ENCODE results near the gene ELOA2. TPM values are rescaled to one million over a fixed set of nuclear protein-coding genes. Genes with fewer than 3 reads are reported as not detected.
"Not testable (repeated sequence)": the region's sequence is repeated elsewhere in the genome, so short reads cannot be mapped to it uniquely, and the experiment has no call there.

ELOA2 gene
- total and polyA plus RNA-seq, 3 experiments from 2014 or later, result not detected

DNA sequence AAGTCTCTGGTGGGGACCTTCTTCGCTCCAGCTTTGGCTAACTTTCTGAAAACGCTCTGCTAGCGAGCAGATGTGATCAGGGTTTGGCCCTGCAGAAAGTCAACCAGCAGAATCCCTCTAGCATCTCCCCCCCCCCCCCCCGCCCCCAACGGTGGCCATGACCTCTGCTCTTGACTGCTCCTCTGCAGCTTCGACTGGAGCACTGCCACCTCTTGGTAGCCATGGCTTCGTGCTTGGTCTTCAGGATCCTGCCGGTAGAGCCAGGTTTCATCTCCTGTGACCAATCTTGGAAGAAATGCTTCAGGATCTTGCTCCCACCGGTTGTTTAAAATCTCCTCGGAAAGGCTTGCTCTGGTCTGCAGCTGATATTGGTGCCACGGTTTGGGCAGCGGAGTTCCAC, 4.5 kb downstream of the ELOA2 start:
- H3K4me1 Mint-ChIP-seq; CTCF ChIA-PET; H3K27ac Mint-ChIP-seq; H3K4me1 ChIP-seq (ENCODE audit: insufficient read depth, low read length); H3K4me3 ChIP-seq (ENCODE audit: low read length); H3K36me3 Mint-ChIP-seq; H3K27me3 Mint-ChIP-seq; DNase-seq; H3K9me3 ChIP-seq (ENCODE audit: low read length); H3K27me3 ChIP-seq (ENCODE audit: insufficient read depth, low read length, poor library complexity, severe bottlenecking); H3K4me3 Mint-ChIP-seq; POLR2A ChIA-PET; H3K36me3 ChIP-seq (ENCODE audit: insufficient read depth, low read length); H3K27ac ChIP-seq (ENCODE audit: low read depth, low read length): not testable (repeated sequence)
- H3K9me3 Mint-ChIP-seq, result peaks cover 0 to 26% (median 8%) of the 10 kb centered on the region in 5 donors

DNA sequence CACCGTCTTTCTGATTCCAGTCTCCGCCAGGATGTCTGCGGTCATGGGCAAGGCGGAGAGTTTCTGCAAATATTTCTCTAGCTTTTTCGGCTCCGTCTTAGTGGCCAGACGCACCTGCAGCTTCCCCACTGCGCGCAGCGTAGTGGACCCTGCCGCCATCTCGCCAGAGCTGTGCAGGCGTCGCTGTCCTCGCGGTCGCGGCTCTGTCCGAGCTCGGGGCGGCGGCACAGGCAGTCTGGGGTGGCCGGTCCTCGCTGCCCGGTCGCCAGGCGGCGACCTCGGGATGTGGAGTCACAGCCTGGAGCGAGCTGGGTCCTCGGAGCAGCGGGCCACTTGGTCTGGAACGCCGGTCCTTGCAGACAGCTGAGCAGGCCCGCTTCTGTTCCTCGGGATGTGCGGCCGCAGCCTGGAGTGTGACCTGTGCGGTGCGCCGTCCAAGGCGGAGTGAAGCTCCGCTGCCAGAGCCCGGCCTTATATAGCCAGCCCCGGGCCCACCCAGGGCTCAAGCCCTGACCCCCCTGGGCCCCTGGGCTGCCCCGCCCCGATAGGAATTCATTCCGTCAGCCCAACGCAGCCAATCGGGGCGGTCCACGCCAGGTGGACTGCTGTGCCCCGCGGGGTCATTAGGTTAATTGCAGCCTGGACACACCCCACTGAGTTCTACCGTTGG, 5.6 kb downstream of the ELOA2 start:
- H3K4me3 ChIP-seq (ENCODE audit: low read length); H3K27ac Mint-ChIP-seq; POLR2A ChIA-PET; H3K4me1 Mint-ChIP-seq; DNase-seq; H3K36me3 ChIP-seq (ENCODE audit: insufficient read depth, low read length); H3K36me3 Mint-ChIP-seq; H3K27me3 Mint-ChIP-seq; H3K27me3 ChIP-seq (ENCODE audit: insufficient read depth, low read length, poor library complexity, severe bottlenecking); H3K9me3 ChIP-seq (ENCODE audit: low read length); H3K4me1 ChIP-seq (ENCODE audit: insufficient read depth, low read length); H3K4me3 Mint-ChIP-seq; CTCF ChIA-PET; H3K27ac ChIP-seq (ENCODE audit: low read depth, low read length): not testable (repeated sequence)
- peaks cover 0 to 23% (median 8%) of the 10 kb centered on the region in 5 donors for H3K9me3 Mint-ChIP-seq

DNA sequence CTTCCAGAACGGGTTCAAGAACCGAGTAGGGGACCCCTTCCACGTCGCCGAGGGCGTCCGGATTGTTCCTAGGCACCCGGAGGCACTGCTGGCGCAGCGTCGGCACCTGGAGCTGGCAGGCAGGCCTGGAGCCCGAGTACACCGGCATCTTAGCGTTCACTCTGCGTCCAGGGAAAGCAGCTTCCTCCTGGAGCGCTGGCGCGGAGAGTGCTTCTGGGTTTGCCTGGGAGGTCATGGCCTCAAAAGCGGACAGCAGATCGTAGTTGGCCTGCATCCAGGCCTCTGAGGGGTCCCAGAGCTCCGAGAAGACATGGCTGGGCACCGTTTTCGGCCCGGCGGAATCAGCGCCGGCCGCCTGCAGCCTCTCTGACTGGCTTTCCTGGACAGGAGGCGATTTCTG, 6.7 kb downstream of the ELOA2 start:
- H3K27ac Mint-ChIP-seq; H3K4me1 Mint-ChIP-seq; DNase-seq; H3K4me1 ChIP-seq (ENCODE audit: insufficient read depth, low read length); H3K27me3 ChIP-seq (ENCODE audit: insufficient read depth, low read length, poor library complexity, severe bottlenecking); H3K4me3 Mint-ChIP-seq; CTCF ChIA-PET; H3K4me3 ChIP-seq (ENCODE audit: low read length); H3K27ac ChIP-seq (ENCODE audit: low read depth, low read length); POLR2A ChIA-PET; H3K9me3 ChIP-seq (ENCODE audit: low read length); H3K36me3 ChIP-seq (ENCODE audit: insufficient read depth, low read length); H3K36me3 Mint-ChIP-seq; H3K27me3 Mint-ChIP-seq: not testable (repeated sequence)
- H3K9me3 Mint-ChIP-seq, result peaks cover 0 to 19% (median 8%) of the 10 kb centered on the region in 5 donors

DNA sequence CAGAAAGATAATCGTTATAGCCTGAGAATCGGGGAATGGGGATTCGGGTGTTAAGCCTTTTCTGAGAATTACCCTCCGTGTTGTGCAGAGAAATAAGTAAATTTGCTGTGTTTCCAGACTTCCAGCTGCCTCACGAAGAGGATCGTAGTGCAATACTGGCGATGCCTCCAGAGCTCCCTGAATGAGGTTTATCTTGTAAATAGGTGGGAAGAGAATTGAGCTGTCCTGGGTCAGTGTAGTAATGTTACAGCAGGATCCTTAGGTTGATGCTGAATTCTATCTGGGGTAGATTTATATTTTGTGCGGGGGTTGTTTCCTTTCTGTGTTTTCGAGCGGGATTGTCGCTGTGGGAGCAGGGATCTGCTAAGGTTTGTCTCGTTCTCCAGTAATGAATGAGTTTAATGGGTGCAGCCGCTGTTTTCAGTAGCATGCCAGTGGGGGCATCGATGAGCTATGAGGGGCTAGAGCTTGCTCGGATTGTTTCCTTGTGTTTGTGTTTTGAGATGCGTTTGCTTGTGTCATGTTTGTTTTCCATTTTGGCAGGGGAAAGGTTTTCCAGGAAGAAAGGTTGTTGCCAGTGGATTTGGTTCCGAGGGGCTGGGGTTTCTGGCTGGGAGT, 9.8 kb downstream of the ELOA2 start:
- H3K27me3 Mint-ChIP-seq; H3K4me1 Mint-ChIP-seq; H3K4me3 ChIP-seq (ENCODE audit: low read length); H3K27me3 ChIP-seq (ENCODE audit: insufficient read depth, low read length, poor library complexity, severe bottlenecking); CTCF ChIA-PET; POLR2A ChIA-PET; H3K27ac Mint-ChIP-seq; H3K4me3 Mint-ChIP-seq; DNase-seq; H3K36me3 Mint-ChIP-seq; H3K27ac ChIP-seq (ENCODE audit: low read depth, low read length); H3K36me3 ChIP-seq (ENCODE audit: insufficient read depth, low read length); H3K9me3 ChIP-seq (ENCODE audit: low read length); H3K9me3 Mint-ChIP-seq; H3K4me1 ChIP-seq (ENCODE audit: insufficient read depth, low read length): not testable (repeated sequence)

DNA sequence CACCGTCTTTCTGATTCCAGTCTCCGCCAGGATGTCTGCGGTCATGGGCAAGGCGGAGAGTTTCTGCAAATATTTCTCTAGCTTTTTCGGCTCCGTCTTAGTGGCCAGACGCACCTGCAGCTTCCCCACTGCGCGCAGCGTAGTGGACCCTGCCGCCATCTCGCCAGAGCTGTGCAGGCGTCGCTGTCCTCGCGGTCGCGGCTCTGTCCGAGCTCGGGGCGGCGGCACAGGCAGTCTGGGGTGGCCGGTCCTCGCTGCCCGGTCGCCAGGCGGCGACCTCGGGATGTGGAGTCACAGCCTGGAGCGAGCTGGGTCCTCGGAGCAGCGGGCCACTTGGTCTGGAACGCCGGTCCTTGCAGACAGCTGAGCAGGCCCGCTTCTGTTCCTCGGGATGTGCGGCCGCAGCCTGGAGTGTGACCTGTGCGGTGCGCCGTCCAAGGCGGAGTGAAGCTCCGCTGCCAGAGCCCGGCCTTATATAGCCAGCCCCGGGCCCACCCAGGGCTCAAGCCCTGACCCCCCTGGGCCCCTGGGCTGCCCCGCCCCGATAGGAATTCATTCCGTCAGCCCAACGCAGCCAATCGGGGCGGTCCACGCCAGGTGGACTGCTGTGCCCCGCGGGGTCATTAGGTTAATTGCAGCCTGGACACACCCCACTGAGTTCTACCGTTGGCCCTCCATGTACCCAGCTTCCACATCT, 11.5 kb downstream of the ELOA2 start:
- H3K36me3 ChIP-seq (ENCODE audit: insufficient read depth, low read length); H3K9me3 ChIP-seq (ENCODE audit: low read length); POLR2A ChIA-PET; H3K4me1 Mint-ChIP-seq; H3K4me1 ChIP-seq (ENCODE audit: insufficient read depth, low read length); H3K27me3 Mint-ChIP-seq; H3K4me3 ChIP-seq (ENCODE audit: low read length); DNase-seq; H3K36me3 Mint-ChIP-seq; H3K9me3 Mint-ChIP-seq; H3K27ac ChIP-seq (ENCODE audit: low read depth, low read length); H3K27me3 ChIP-seq (ENCODE audit: insufficient read depth, low read length, poor library complexity, severe bottlenecking); CTCF ChIA-PET; H3K4me3 Mint-ChIP-seq; H3K27ac Mint-ChIP-seq: not testable (repeated sequence)

DNA sequence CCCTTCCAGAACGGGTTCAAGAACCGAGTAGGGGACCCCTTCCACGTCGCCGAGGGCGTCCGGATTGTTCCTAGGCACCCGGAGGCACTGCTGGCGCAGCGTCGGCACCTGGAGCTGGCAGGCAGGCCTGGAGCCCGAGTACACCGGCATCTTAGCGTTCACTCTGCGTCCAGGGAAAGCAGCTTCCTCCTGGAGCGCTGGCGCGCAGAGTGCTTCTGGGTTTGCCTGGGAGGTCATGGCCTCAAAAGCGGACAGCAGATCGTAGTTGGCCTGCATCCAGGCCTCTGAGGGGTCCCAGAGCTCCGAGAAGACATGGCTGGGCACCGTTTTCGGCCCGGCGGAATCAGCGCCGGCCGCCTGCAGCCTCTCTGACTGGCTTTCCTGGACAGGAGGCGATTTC, 12.6 kb downstream of the ELOA2 start:
- DNase-seq; H3K4me1 ChIP-seq (ENCODE audit: insufficient read depth, low read length); H3K27ac ChIP-seq (ENCODE audit: low read depth, low read length); H3K9me3 Mint-ChIP-seq; H3K27me3 ChIP-seq (ENCODE audit: insufficient read depth, low read length, poor library complexity, severe bottlenecking); H3K27me3 Mint-ChIP-seq; H3K4me3 ChIP-seq (ENCODE audit: low read length); H3K27ac Mint-ChIP-seq; CTCF ChIA-PET; H3K36me3 ChIP-seq (ENCODE audit: insufficient read depth, low read length); H3K9me3 ChIP-seq (ENCODE audit: low read length); H3K4me1 Mint-ChIP-seq; POLR2A ChIA-PET; H3K4me3 Mint-ChIP-seq; H3K36me3 Mint-ChIP-seq: not testable (repeated sequence)

DNA sequence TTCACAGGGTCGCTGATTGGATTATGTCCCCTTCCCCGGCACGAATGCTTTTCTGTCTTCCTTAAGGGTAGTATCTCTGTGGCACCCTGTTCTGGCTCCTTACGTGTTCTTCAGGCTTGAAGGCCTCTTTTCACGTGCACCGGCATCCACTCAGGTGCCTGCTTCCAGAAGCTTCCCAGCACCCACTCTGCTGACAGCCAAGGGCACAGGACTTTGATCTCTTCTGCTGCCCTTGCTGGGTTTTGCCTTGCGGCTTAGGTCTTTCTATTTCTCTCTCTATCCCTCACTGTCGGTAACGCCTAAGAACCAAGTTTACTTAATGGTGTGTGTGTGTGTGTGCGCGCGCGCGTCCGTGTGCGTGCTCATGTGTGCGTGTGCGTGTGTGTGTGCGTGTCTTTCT, 14.7 kb downstream of the ELOA2 start:
- H3K9me3 Mint-ChIP-seq; H3K4me1 Mint-ChIP-seq; H3K27ac Mint-ChIP-seq; H3K36me3 Mint-ChIP-seq; H3K27ac ChIP-seq (ENCODE audit: low read depth, low read length); CTCF ChIA-PET; H3K27me3 ChIP-seq (ENCODE audit: insufficient read depth, low read length, poor library complexity, severe bottlenecking); POLR2A ChIA-PET; H3K4me1 ChIP-seq (ENCODE audit: insufficient read depth, low read length); H3K4me3 ChIP-seq (ENCODE audit: low read length); H3K9me3 ChIP-seq (ENCODE audit: low read length); H3K27me3 Mint-ChIP-seq; H3K36me3 ChIP-seq (ENCODE audit: insufficient read depth, low read length); DNase-seq; H3K4me3 Mint-ChIP-seq: not testable (repeated sequence)

DNA sequence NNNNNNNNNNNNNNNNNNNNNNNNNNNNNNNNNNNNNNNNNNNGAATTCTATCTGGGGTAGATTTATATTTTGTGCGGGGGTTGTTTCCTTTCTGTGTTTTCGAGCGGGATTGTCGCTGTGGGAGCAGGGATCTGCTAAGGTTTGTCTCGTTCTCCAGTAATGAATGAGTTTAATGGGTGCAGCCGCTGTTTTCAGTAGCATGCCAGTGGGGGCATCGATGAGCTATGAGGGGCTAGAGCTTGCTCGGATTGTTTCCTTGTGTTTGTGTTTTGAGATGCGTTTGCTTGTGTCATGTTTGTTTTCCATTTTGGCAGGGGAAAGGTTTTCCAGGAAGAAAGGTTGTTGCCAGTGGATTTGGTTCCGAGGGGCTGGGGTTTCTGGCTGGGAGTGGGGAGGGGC, 15.6 kb downstream of the ELOA2 start:
- H3K4me1 Mint-ChIP-seq; H3K4me1 ChIP-seq (ENCODE audit: insufficient read depth, low read length); H3K27me3 Mint-ChIP-seq; H3K27ac ChIP-seq (ENCODE audit: low read depth, low read length); H3K36me3 Mint-ChIP-seq; H3K9me3 Mint-ChIP-seq; H3K27ac Mint-ChIP-seq; H3K36me3 ChIP-seq (ENCODE audit: insufficient read depth, low read length); POLR2A ChIA-PET; H3K4me3 Mint-ChIP-seq; H3K9me3 ChIP-seq (ENCODE audit: low read length); H3K27me3 ChIP-seq (ENCODE audit: insufficient read depth, low read length, poor library complexity, severe bottlenecking); CTCF ChIA-PET; H3K4me3 ChIP-seq (ENCODE audit: low read length); DNase-seq: not testable (repeated sequence)
